ENCODE measurements around the gene BGLAP.

- TF ChIP-seq, protein P1, sequence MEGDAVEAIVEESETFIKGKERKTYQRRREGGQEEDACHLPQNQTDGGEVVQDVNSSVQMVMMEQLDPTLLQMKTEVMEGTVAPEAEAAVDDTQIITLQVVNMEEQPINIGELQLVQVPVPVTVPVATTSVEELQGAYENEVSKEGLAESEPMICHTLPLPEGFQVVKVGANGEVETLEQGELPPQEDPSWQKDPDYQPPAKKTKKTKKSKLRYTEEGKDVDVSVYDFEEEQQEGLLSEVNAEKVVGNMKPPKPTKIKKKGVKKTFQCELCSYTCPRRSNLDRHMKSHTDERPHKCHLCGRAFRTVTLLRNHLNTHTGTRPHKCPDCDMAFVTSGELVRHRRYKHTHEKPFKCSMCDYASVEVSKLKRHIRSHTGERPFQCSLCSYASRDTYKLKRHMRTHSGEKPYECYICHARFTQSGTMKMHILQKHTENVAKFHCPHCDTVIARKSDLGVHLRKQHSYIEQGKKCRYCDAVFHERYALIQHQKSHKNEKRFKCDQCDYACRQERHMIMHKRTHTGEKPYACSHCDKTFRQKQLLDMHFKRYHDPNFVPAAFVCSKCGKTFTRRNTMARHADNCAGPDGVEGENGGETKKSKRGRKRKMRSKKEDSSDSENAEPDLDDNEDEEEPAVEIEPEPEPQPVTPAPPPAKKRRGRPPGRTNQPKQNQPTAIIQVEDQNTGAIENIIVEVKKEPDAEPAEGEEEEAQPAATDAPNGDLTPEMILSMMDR (IDR thresholded peaks at IDR 0.05), result no peak
- no peak for TF ChIP-seq POLR2A (IDR thresholded peaks at IDR 0.05)
These were observed 26.4 kb downstream of the BGLAP start for GRCh38 chr1:156268336-156268735.

Data from uterus (tissue), 2 donors.